Stimulated activated CD8-positive, alpha-beta memory T cell treated with anti-CD3 and anti-CD28 coated beads, Interleukin-12 subunit alpha, Interleukin-12 subunit beta, amount 100 ng/mL, for 24 hours (primary cell): ENCODE results near the gene EDEM2.
"Not testable (repeated sequence)": the region's sequence is repeated elsewhere in the genome, so short reads cannot be mapped to it uniquely, and the experiment has no call there.

ENCODE experiments used
- DNase-seq: peaks from one replicate; pipeline ENCODE4 v3.0.0-alpha.2; 2020; ENCODE audit errors: extremely low read depth

Gene EDEM2

GRCh38 chr20:35168701-35169409, 21.7 kb upstream of the EDEM2 start:
- not testable (repeated sequence) for DNase-seq

GRCh38 chr20:35167787-35168186, 20.7 kb upstream of the EDEM2 start:
- no peak for DNase-seq

- no peak for DNase-seq
Observed at GRCh38 chr20:35166242-35166830, 19.2 kb upstream of the EDEM2 start.

- no peak for DNase-seq
Observed at GRCh38 chr20:35165221-35166185, 18.4 kb upstream of the EDEM2 start.

GRCh38 chr20:35164531-35164930, 17.4 kb upstream of the EDEM2 start:
- DNase-seq: not testable (repeated sequence)

- not testable (repeated sequence) for DNase-seq
Observed at GRCh38 chr20:35160341-35160740, 13.2 kb upstream of the EDEM2 start.

GRCh38 chr20:35156978-35157377, 9.8 kb upstream of the EDEM2 start:
- DNase-seq: no peak

GRCh38 chr20:35155936-35156335, 8.8 kb upstream of the EDEM2 start:
- DNase-seq: no peak

GRCh38 chr20:35151736-35152135, 4.6 kb upstream of the EDEM2 start:
- no peak for DNase-seq

- no peak for DNase-seq
Observed at GRCh38 chr20:35150846-35151579, 3.9 kb upstream of the EDEM2 start.

GRCh38 chr20:35147575-35148071, 487 bp upstream of the EDEM2 start:
- not testable (repeated sequence) for DNase-seq

- no peak for DNase-seq
Observed at GRCh38 chr20:35146299-35146919, 727 bp downstream of the EDEM2 start.

- no peak for DNase-seq
Observed at GRCh38 chr20:35145141-35145564, 2.0 kb downstream of the EDEM2 start.

- DNase-seq: no peak
Observed at GRCh38 chr20:35144694-35145093, 2.4 kb downstream of the EDEM2 start.

- DNase-seq: no peak
Observed at GRCh38 chr20:35135867-35136586, 11.1 kb downstream of the EDEM2 start.

- DNase-seq: no peak
Observed at GRCh38 chr20:35134880-35135279, 12.3 kb downstream of the EDEM2 start.

GRCh38 chr20:35134472-35134871, 12.7 kb downstream of the EDEM2 start:
- DNase-seq: no peak

GRCh38 chr20:35133735-35134134, 13.4 kb downstream of the EDEM2 start:
- no peak for DNase-seq

GRCh38 chr20:35133031-35133430, 14.1 kb downstream of the EDEM2 start:
- no peak for DNase-seq

GRCh38 chr20:35131934-35132333, 15.2 kb downstream of the EDEM2 start:
- no peak for DNase-seq
